Suppressor macrophage (primary cell): ENCODE results near the gene CNST.
"Not testable (repeated sequence)": the region's sequence is repeated elsewhere in the genome, so short reads cannot be mapped to it uniquely, and the experiment has no call there.

Experiments used
- DNase-seq, 4 experiments: peaks; one replicate each; pipeline ENCODE4 v3.0.0-alpha.2; 2020 to 2022

Gene CNST

GRCh38 chr1:246559310-246559709 lies 6.9 kb upstream of the CNST start:
- no peak for DNase-seq

GRCh38 chr1:246560833-246561232 lies 5.4 kb upstream of the CNST start:
- not testable (repeated sequence) for DNase-seq

- peak in 1 of 4 experiments; percentile 13 for DNase-seq
Measured at GRCh38 chr1:246564839-246565750, 1.2 kb upstream of the CNST start.

- DNase-seq: no peak
Measured at GRCh38 chr1:246565751-246566127, 517 bp upstream of the CNST start.

GRCh38 chr1:246566813-246567645 lies 773 bp downstream of the CNST start:
- DNase-seq: peak in 3 of 4 experiments; percentile 27 to 41 (median 28)

GRCh38 chr1:246567646-246568235 lies 1.5 kb downstream of the CNST start:
- DNase-seq: no peak

GRCh38 chr1:246569248-246570238 lies 3.3 kb downstream of the CNST start:
- DNase-seq: peak; percentile 24 to 69 (median 50)

GRCh38 chr1:246571309-246571708 lies 5.1 kb downstream of the CNST start:
- DNase-seq: peak; percentile 34 to 71 (median 58)

GRCh38 chr1:246571953-246572352 lies 5.7 kb downstream of the CNST start:
- DNase-seq: no peak

GRCh38 chr1:246572785-246573184 lies 6.5 kb downstream of the CNST start:
- DNase-seq: no peak

GRCh38 chr1:246573491-246573890 lies 7.2 kb downstream of the CNST start:
- DNase-seq: peak in 3 of 4 experiments; percentile 15 to 29 (median 18)

GRCh38 chr1:246576709-246577032 lies 10.4 kb downstream of the CNST start:
- no peak for DNase-seq

GRCh38 chr1:246577082-246577719 lies 10.9 kb downstream of the CNST start:
- DNase-seq: no peak

- no peak for DNase-seq
Measured at GRCh38 chr1:246577720-246578106, 11.5 kb downstream of the CNST start.

- peak in 2 of 4 experiments; percentile 28 to 41 for DNase-seq
Measured at GRCh38 chr1:246579818-246580217, 13.6 kb downstream of the CNST start.

- no peak for DNase-seq
Measured at GRCh38 chr1:246580497-246581370, 14.5 kb downstream of the CNST start.

- peak in 2 of 4 experiments; percentile 37 to 40 for DNase-seq
Measured at GRCh38 chr1:246582301-246583055, 16.2 kb downstream of the CNST start.

GRCh38 chr1:246583056-246583440 lies 16.8 kb downstream of the CNST start:
- no peak for DNase-seq

GRCh38 chr1:246583448-246584185 lies 17.4 kb downstream of the CNST start:
- DNase-seq: peak in 2 of 4 experiments; percentile 32 to 34
